Heart left ventricle (tissue), 16 donors: Measurements from ENCODE around the gene FCRL6. TPM values are rescaled to one million over a fixed set of nuclear protein-coding genes. Genes with fewer than 3 reads are reported as not detected.

Source experiments
- ATAC-seq, 4 donors: fragments of 200-7000 bp; cut with Tn5 transposase; one replicate each; pipeline ENCODE4 v1.9.1; 2020 to 2022; ENCODE audit warnings: moderate library complexity in 4 of 4, mild to moderate bottlenecking in 3 of 4, moderate number of reproducible peaks in 1 of 4
- DNase-seq, 5 donors: peaks; one replicate each; pipeline ENCODE4 v3.0.0-alpha.2; 2020
- H3K27ac ChIP-seq, 12 donors: fragments of 200-600 bp; sonication (generic) in 4 of 12; one replicate each; pipeline versions ENCODE4 v1.5.0 to v1.8.0; 2016 to 2022; ENCODE audit warnings: mild to moderate bottlenecking in 2 of 12
- H3K27me3 ChIP-seq, 9 donors: fragments of 200-600 bp; sonication (generic) in 2 of 9; one replicate each; pipeline versions ENCODE4 v1.5.1 to v1.8.0; 2016 to 2022; ENCODE audit warnings: mild to moderate bottlenecking in 3 of 9
- H3K36me3 ChIP-seq, 9 donors: fragments of 200-600 bp; sonication (generic) in 2 of 9; one replicate each; pipeline versions ENCODE4 v1.5.0 to v1.8.0; 2018 to 2022; ENCODE audit warnings: mild to moderate bottlenecking in 2 of 9
- H3K4me1 ChIP-seq, 12 donors: fragments of 200-600 bp; sonication (generic) in 4 of 12; one replicate each; pipeline versions ENCODE4 v1.5.0 to v1.8.0; 2016 to 2022; ENCODE audit warnings: mild to moderate bottlenecking in 3 of 12
- H3K4me3 ChIP-seq, 12 donors: fragments of 200-600 bp; sonication (generic) in 4 of 12; one replicate each; pipeline versions ENCODE4 v1.5.0 to v1.8.0; 2017 to 2022; ENCODE audit warnings: mild to moderate bottlenecking in 9 of 12, moderate library complexity in 4 of 12
- H3K9me3 ChIP-seq, 12 donors: fragments of 200-600 bp; sonication (generic) in 4 of 12; one replicate each; pipeline versions ENCODE4 v1.5.0 to v1.8.0; 2016 to 2022; ENCODE audit warnings: mild to moderate bottlenecking in 1 of 12
- POLR2A ChIP-seq, 2 donors: fragments of 450-650 bp; IDR thresholded peaks; one replicate each; pipeline ENCODE4 v1.6.1; 2017; ENCODE audit warnings: antibody characterized with exemption in 2 of 2, mild to moderate bottlenecking in 2 of 2, moderate library complexity in 2 of 2
- WGBS, 4 donors: extraction: QIAGEN DNeasy Blood & Tissue Kit in 2 of 4; methylation state at CpG; one replicate each; pipeline versions ENCODE4 v1.1.5 to v1.1.7; 2013 to 2018; 5-methylcytosine and 5-hydroxymethylcytosine counted together
- intact Hi-C, 10 donors: fragments of 100-400 bp; cut with DNase I; formaldehyde crosslinking; loops; one replicate each; pipeline versions ENCODE4 v1.11.1 to v1.14.2; 2022
- long read RNA-seq, 3 donors: library from polyadenylated mRNA; unstranded; transcript quantifications; one replicate each; pipeline ENCODE4 v2.0.0, GENCODE V29; 2020 to 2021
- polyA plus RNA-seq, 2 donors: library from polyadenylated mRNA; stranded (reverse); fragments of 200-250 nt; gene quantifications; one replicate each; pipeline ENCODE4 v1.2.3, GENCODE V29; 2013
- total RNA-seq, 9 donors: library from RNA; depleted of rRNA in 2 of 9; stranded (reverse); fragments of >200 nt in 2 of 9; fragmentation: NEBNext Ultra II Directional in 3 of 9; extraction: Animal tissue kit (Norgen Biotek cat#: 25700) in 3 of 9; gene quantifications; one replicate each; pipeline versions ENCODE4 v1.1.0 to v1.2.4, GENCODE V29; 2016 to 2023
- TF ChIP-seq, protein P1 (sequence below), 12 donors: fragments of 200-600 bp; sonication (generic) in 4 of 12; IDR thresholded peaks; one replicate each; pipeline versions ENCODE4 v1.5.0 to v1.8.0; 2018 to 2022; ENCODE audit warnings: antibody characterized with exemption in 12 of 12, mild to moderate bottlenecking in 5 of 12
- donor health status: ischemic (EF 13 %, LVEDD 7.1; RV severe dilation, severe dysfunction).
- donor health status: healthy with polysubstance abuse.
- donor health status: DM: no; HTN: yes; CAD: no.
- donor health status: DM: no; HTN: no; CAD: no.
- donor health status: ischemic (EF 25% LVEDD 6.9; RV normal size, moderate dysfunction).
- donor health status: ischemic (EF 25% LVEDD 5.7; RV mildly dilated, moderate dysfunction).
- donor health status: healthy.
- donor health status: DM: yes; HTN: yes; CAD: no.
- donor health status: ischemic (EF 35%, LVEDD 5.7; RV mildly dilated, moderate dysfunction).
- donor health status: nonischemic (EF 11% LVEDD 7.7; RV severe dilation, severe dysfunction).
- donor health status: DM: yes; HTN: yes; CAD: no.
- donor health status: PGD.
- donor health status: ischemic (EF 29% LVEDD 5.4; RV normal size, mild dysfunction).
- donor health status: nonischemic (EF 23%, LVEDD 6.1; RV moderate dilation, normal function).

The FCRL6 gene
- total RNA-seq = 1 to 10 TPM in 2 of 9 donors, under 1 TPM in 1, not detected in 6; 0.21 to 2.0 (median 1.9) TPM
- polyA plus RNA-seq = not detected
- long read RNA-seq, donor 1 = 0 reads
- long read RNA-seq, donor 2 = 0 reads
- long read RNA-seq, donor 3 = 0 reads

- Histone ChIP-seq H3K27ac (peak within 1 kb of the TSS in 3 of 12 donors; percentile 2 to 27 (median 18)), H3K9me3 (no peaks in the 10 kb centered on the region), H3K27me3 (no peaks in the 10 kb centered on the region), H3K36me3 (no peaks in the 10 kb centered on the region), H3K4me1 (peaks cover 0 to 62% (median 0%) of the 10 kb centered on the region in 12 donors), H3K4me3 (peak within 1 kb of the TSS in 1 of 12 donors; percentile 31)
- TF ChIP-seq POLR2A (IDR thresholded peaks at IDR 0.05) = no peak
- TF ChIP-seq, protein P1, sequence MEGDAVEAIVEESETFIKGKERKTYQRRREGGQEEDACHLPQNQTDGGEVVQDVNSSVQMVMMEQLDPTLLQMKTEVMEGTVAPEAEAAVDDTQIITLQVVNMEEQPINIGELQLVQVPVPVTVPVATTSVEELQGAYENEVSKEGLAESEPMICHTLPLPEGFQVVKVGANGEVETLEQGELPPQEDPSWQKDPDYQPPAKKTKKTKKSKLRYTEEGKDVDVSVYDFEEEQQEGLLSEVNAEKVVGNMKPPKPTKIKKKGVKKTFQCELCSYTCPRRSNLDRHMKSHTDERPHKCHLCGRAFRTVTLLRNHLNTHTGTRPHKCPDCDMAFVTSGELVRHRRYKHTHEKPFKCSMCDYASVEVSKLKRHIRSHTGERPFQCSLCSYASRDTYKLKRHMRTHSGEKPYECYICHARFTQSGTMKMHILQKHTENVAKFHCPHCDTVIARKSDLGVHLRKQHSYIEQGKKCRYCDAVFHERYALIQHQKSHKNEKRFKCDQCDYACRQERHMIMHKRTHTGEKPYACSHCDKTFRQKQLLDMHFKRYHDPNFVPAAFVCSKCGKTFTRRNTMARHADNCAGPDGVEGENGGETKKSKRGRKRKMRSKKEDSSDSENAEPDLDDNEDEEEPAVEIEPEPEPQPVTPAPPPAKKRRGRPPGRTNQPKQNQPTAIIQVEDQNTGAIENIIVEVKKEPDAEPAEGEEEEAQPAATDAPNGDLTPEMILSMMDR (IDR thresholded peaks at IDR 0.05) = no peak
- 81 to 90% (median 87%) methylated on average over 8 of the region's 8 CpGs for WGBS, 4 donors
- no peak for DNase-seq
- ATAC-seq = no peak
- intact Hi-C loops = loop anchor here in 3 of 10 donors (5.0 to 10.0 kb wide), 3 partner anchors 50 to 145 kb away; partner anchors contain the start of gene IGSF9 (in 2 of the 3)
These were observed at the start of gene FCRL6 for GRCh38 chr1:159802111-159802510. TSS of gene FCRL6 (plus strand) at chr1:159802360. CDS start at chr1:159802425, 65 bp downstream.

GRCh38 chr1:159753386-159753785 lies 48.8 kb upstream of the FCRL6 start:
- peak overlapping the region in 7 of 12 donors; percentile 10 to 70 (median 45) for H3K27ac ChIP-seq
- H3K27me3 ChIP-seq = no peaks in the 10 kb centered on the region
- no peak overlapping the region for H3K4me3 ChIP-seq
- intact Hi-C loops = loop anchor here in 1 of 10 donors (10.0 kb wide), 1 partner anchor 89 kb away; no protein-coding TSS in a partner anchor
- H3K4me1 ChIP-seq = peaks cover 0 to 17% (median 6%) of the 10 kb centered on the region in 12 donors
- no peak for ATAC-seq
- no peaks in the 10 kb centered on the region for H3K9me3 ChIP-seq
- 76 to 81% (median 79%) methylated on average over 4 of the region's 4 CpGs for WGBS, 4 donors
- no peaks in the 10 kb centered on the region for H3K36me3 ChIP-seq
- no peak for TF ChIP-seq POLR2A (IDR thresholded peaks at IDR 0.05)
- TF ChIP-seq, protein P1 (IDR thresholded peaks at IDR 0.05) = no peak
- DNase-seq = no peak

- DNase-seq = no peak
- intact Hi-C loops = loop anchor here in 1 of 10 donors (10.0 kb wide), 1 partner anchor 91 kb away; no protein-coding TSS in a partner anchor
- no peak for ATAC-seq
- TF ChIP-seq, protein P1 (IDR thresholded peaks at IDR 0.05) = no peak
- no peak for TF ChIP-seq POLR2A (IDR thresholded peaks at IDR 0.05)
- WGBS, 4 donors = 87 to 97% (median 92%) methylated on average over 3 of the region's 3 CpGs
- no peaks in the 10 kb centered on the region for H3K36me3 ChIP-seq
- no peaks in the 10 kb centered on the region for H3K27me3 ChIP-seq
- H3K27ac ChIP-seq = no peak overlapping the region
- H3K4me1 ChIP-seq = peaks cover 0 to 17% (median 6%) of the 10 kb centered on the region in 12 donors
- H3K9me3 ChIP-seq = no peaks in the 10 kb centered on the region
- H3K4me3 ChIP-seq = no peak overlapping the region
These were observed 46.6 kb upstream of the FCRL6 start for GRCh38 chr1:159755451-159756007.

DNA sequence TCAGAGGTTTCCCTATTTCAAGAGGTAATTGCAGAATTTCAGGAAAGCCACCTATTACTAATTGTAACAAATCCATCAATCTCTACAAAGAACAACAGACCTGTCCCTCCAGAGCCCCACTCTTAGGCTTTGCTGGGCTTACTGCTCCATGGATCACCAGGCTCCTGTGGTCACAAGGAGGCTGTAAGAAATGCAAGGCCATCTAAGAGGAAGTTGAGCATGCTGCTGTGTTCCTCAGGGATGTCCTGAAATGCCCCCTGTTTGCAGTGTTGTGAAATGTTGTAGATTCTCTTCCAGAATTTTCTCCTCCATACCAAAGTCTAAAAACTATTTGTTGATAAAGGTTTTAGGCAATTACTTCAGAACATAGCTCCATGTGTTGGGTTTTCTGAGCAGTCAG lies 45.8 kb upstream of the FCRL6 start:
- Histone ChIP-seq H3K27ac (no peak overlapping the region), H3K9me3 (no peaks in the 10 kb centered on the region), H3K4me3 (no peak overlapping the region), H3K4me1 (peaks cover 0 to 17% (median 6%) of the 10 kb centered on the region in 12 donors), H3K27me3 (no peaks in the 10 kb centered on the region), H3K36me3 (no peaks in the 10 kb centered on the region)
- ATAC-seq (peak in 3 of 4 donors; percentile 45 to 72 (median 49)), DNase-seq (peak in 1 of 5 donors; percentile 21)
- intact Hi-C loops = loop anchor here in 1 of 10 donors (10.0 kb wide), 1 partner anchor 92 kb away; no protein-coding TSS in a partner anchor
- TF ChIP-seq POLR2A (IDR thresholded peaks at IDR 0.05) = no peak
- TF ChIP-seq, protein P1 (IDR thresholded peaks at IDR 0.05) = no peak
